ENCODE measurements around the gene TGFBRAP1.

Gene TGFBRAP1

DNA sequence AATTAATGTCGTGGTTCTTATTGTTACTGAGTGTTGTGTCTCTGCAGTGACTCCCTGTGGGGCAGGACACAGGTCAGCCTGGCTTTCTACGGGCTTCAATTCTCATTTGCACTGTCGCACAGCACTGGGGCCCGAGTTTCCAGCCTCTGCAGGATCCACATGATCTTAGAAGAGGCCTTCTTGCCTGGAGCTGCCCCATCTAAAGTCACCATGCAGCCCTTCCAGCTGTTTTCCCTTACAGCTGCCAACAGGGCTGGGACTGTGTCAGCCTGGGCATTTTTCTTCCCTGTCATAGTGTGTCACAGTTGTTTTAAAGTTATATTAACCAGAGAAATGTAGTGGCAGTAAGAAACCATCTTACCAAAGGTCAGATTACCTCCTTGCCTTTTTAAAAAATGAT, 42.3 kb upstream of the TGFBRAP1 start:
- Histone ChIP-seq H3K9ac (ENCODE audit: low read depth in 1 of 2, low read length in 2 of 2) (no peak overlapping the region), H3K36me3 (ENCODE audit: control insufficient read depth in 1 of 2, insufficient read depth in 2 of 2, low read length in 2 of 2) (peaks cover 25 to 42% of the 10 kb centered on the region in 2 donors), H3K27me3 (ENCODE audit: control insufficient read depth in 1 of 2, insufficient read depth in 2 of 2, low read length in 2 of 2) (no peaks in the 10 kb centered on the region), H3K4me3 (ENCODE audit: low read depth in 1 of 2, low read length in 2 of 2) (no peak overlapping the region), H3K4me1 (ENCODE audit: control insufficient read depth in 1 of 2, insufficient read depth in 2 of 2, low read length in 2 of 2) (peaks cover 3 to 14% of the 10 kb centered on the region in 2 donors), H3K9me3 (ENCODE audit: control insufficient read depth in 1 of 2, low read length in 2 of 2) (no peaks in the 10 kb centered on the region), H3K27ac (ENCODE audit: low read depth, low read length) (no peak overlapping the region)

DNA sequence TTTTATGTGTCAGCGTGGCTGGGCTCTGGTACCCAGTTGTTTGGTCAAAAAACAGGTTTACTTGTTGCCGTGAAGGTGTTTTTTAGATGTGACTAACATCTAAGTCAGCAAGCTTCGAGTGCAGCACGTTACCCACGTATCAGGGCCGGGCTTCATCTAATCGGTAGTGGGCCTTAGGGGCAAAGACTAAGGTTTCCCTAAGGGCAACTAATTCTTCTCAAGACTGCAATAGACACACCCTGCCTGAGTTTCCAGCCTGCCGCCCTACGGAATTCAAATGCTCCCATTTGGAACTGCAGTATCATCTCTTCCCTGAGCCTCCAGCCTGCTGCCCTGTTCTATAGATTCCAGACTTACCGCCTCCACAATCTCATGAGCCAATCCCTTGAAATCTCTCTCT, 41.6 kb upstream of the TGFBRAP1 start:
- Histone ChIP-seq H3K4me3 (ENCODE audit: low read depth in 1 of 2, low read length in 2 of 2) (no peak overlapping the region), H3K9ac (ENCODE audit: low read depth in 1 of 2, low read length in 2 of 2) (no peak overlapping the region), H3K9me3 (ENCODE audit: control insufficient read depth in 1 of 2, low read length in 2 of 2) (no peaks in the 10 kb centered on the region), H3K27me3 (ENCODE audit: control insufficient read depth in 1 of 2, insufficient read depth in 2 of 2, low read length in 2 of 2) (no peaks in the 10 kb centered on the region), H3K27ac (ENCODE audit: low read depth, low read length) (no peak overlapping the region), H3K36me3 (ENCODE audit: control insufficient read depth in 1 of 2, insufficient read depth in 2 of 2, low read length in 2 of 2) (peaks cover 24 to 44% of the 10 kb centered on the region in 2 donors), H3K4me1 (ENCODE audit: control insufficient read depth in 1 of 2, insufficient read depth in 2 of 2, low read length in 2 of 2) (peaks cover 3 to 13% of the 10 kb centered on the region in 2 donors)

DNA sequence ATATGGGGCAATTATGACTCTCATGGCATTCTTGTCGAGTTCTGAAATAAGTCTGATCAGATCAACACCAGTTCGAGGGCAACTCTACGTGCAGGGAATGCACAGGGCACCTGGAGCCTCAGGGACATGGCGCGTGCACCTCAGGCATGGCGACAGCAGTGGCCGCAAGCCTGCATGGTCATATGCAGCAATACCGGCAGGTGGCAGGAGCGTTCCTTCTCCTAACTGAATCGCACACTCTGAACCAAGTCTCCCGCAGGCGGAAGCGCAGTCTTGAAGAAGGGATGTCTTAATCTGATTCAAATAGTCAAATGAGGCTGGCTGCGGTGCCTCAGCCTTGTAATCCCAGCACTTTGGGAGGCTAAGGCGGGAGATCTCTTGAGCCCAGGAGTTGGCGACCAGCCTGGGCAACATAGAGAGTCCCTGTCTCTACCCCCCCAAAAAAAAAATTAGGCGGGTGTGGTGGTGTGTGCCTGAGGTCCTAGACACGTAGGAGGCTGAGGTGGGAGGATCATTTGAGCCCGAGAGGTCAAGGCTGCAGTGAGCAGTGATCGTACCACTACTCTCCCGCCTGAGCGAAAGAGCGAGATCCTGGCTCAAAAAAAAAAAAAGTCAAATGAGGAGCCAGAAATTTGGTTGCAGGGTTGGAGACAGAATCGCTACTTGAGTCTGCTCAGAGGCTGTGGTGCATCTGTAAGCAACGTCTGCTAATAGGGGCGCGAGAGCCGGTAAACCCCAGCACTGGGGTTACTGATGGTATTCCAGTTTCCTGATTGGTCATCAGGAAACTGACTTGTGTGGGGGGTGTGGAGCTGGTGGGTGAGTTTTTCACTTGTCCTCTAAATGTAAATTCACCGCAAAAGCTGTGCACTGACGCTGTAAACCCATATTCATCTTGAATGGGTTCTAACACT, 40.5 kb upstream of the TGFBRAP1 start:
- no peak overlapping the region for H3K9ac ChIP-seq (ENCODE audit: low read depth in 1 of 2, low read length in 2 of 2)

DNA sequence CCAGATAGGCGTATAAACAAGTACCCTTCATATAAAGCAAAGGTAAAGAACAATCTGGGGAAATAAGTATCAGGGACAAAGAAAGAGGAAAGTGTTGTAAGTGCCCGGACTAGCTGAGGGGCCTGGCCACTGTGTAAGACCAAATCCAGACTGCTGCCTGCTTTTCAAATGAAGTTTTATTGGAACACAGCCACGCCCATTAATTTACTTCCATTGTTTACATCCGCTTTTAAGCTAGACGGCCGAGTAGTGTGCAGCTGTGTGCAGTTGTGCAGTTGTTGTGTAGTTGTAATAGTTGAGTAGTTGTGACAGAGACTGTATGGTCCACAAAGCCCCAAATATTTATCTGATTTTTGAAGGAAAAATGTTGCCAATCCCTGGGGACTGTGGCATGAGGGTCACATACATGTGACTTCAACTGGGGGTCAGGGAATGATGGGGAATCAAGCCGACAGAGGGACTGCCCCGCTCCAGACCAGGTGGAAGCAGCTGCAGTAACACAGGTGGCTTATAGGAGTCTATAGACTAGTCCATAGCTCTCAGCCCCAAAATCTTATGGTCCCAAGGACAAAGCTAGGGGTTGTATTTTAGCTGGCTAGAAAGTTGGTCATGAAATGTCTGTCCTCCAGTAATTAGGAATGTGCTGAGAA, 39.3 kb upstream of the TGFBRAP1 start:
- no peak overlapping the region for H3K27ac ChIP-seq (ENCODE audit: low read depth, low read length)
- peaks cover 19 to 47% of the 10 kb centered on the region in 2 donors for H3K36me3 ChIP-seq (ENCODE audit: control insufficient read depth in 1 of 2, insufficient read depth in 2 of 2, low read length in 2 of 2)
- H3K4me1 ChIP-seq (ENCODE audit: control insufficient read depth in 1 of 2, insufficient read depth in 2 of 2, low read length in 2 of 2) = peaks cover 3 to 4% of the 10 kb centered on the region in 2 donors
- no peak overlapping the region for H3K4me3 ChIP-seq (ENCODE audit: low read depth in 1 of 2, low read length in 2 of 2)
- H3K9me3 ChIP-seq (ENCODE audit: control insufficient read depth in 1 of 2, low read length in 2 of 2) = no peaks in the 10 kb centered on the region
- no peak overlapping the region for H3K9ac ChIP-seq (ENCODE audit: low read depth in 1 of 2, low read length in 2 of 2)
- H3K27me3 ChIP-seq (ENCODE audit: control insufficient read depth in 1 of 2, insufficient read depth in 2 of 2, low read length in 2 of 2) = no peaks in the 10 kb centered on the region

More for the DNA sequence above, 40.5 kb upstream of the TGFBRAP1 start:
- H3K27ac ChIP-seq (ENCODE audit: low read depth, low read length) = no peak overlapping the region
- H3K27me3 ChIP-seq (ENCODE audit: control insufficient read depth in 1 of 2, insufficient read depth in 2 of 2, low read length in 2 of 2) = no peaks in the 10 kb centered on the region
- no peak overlapping the region for H3K4me3 ChIP-seq (ENCODE audit: low read depth in 1 of 2, low read length in 2 of 2)
- no peaks in the 10 kb centered on the region for H3K9me3 ChIP-seq (ENCODE audit: control insufficient read depth in 1 of 2, low read length in 2 of 2)
- H3K36me3 ChIP-seq (ENCODE audit: control insufficient read depth in 1 of 2, insufficient read depth in 2 of 2, low read length in 2 of 2) = peaks cover 19 to 37% of the 10 kb centered on the region in 2 donors
- H3K4me1 ChIP-seq (ENCODE audit: control insufficient read depth in 1 of 2, insufficient read depth in 2 of 2, low read length in 2 of 2) = peaks cover 3 to 4% of the 10 kb centered on the region in 2 donors

DNA sequence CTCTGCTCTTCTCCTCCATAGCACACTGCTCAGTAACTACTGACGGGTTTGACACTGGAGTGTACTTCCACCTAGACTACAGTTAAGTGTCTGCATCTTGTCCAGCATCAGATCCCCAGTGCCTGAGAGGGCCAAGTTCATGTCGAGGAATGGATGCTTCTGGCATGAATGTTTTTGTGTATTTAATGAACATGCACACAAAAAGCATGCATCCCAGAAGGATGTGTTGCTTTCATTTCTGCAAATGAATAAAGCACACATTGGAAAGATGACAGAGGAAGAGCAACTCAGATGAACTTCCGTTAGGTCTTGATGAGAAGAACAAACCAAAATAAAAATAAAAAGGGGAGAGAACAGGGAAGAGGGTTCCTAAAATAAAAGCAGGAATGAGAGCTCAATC, 35.7 kb upstream of the TGFBRAP1 start:
- Histone ChIP-seq H3K9ac (ENCODE audit: low read depth in 1 of 2, low read length in 2 of 2) (no peak overlapping the region), H3K4me3 (ENCODE audit: low read depth in 1 of 2, low read length in 2 of 2) (no peak overlapping the region), H3K36me3 (ENCODE audit: control insufficient read depth in 1 of 2, insufficient read depth in 2 of 2, low read length in 2 of 2) (peaks cover 41 to 67% of the 10 kb centered on the region in 2 donors), H3K4me1 (ENCODE audit: control insufficient read depth in 1 of 2, insufficient read depth in 2 of 2, low read length in 2 of 2) (no peaks in the 10 kb centered on the region), H3K27ac (ENCODE audit: low read depth, low read length) (no peak overlapping the region), H3K27me3 (ENCODE audit: control insufficient read depth in 1 of 2, insufficient read depth in 2 of 2, low read length in 2 of 2) (no peaks in the 10 kb centered on the region), H3K9me3 (ENCODE audit: control insufficient read depth in 1 of 2, low read length in 2 of 2) (no peaks in the 10 kb centered on the region)

DNA sequence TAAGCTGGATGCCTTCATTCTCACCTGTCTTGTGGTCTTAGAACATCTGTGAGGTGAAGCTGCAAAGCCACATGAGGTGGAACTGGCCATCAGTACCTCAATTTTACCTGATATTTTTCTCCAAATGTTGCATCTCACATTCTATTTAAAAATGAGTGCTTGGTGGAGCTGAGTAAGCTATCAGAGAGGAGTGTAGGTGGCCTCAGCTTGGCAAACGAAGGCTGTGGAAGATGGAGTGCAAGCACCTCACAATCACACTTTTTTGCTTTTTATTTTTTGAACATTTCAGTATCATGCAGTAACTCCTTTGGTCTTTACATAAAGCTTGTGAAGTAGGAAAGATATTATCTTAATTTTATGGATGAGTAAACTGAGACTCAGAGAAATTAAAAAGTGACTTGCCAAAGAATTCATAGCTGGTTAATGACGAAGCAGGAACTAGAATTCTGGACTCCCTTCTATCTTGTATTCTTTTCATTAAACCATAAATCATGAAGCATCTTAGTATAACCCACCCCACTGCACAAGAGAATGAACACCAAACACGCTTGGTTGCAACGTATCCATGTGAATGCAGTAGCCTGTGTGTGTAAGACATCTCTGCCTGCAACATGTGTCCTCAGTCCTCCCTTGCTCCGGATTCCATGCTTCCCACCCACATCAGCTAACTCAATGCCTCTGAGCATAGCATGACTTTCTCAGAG, 35.1 kb upstream of the TGFBRAP1 start:
- no peaks in the 10 kb centered on the region for H3K9me3 ChIP-seq (ENCODE audit: control insufficient read depth in 1 of 2, low read length in 2 of 2)
- H3K4me1 ChIP-seq (ENCODE audit: control insufficient read depth in 1 of 2, insufficient read depth in 2 of 2, low read length in 2 of 2) = no peaks in the 10 kb centered on the region
- no peak overlapping the region for H3K27ac ChIP-seq (ENCODE audit: low read depth, low read length)
- H3K9ac ChIP-seq (ENCODE audit: low read depth in 1 of 2, low read length in 2 of 2) = no peak overlapping the region
- H3K4me3 ChIP-seq (ENCODE audit: low read depth in 1 of 2, low read length in 2 of 2) = no peak overlapping the region
- H3K27me3 ChIP-seq (ENCODE audit: control insufficient read depth in 1 of 2, insufficient read depth in 2 of 2, low read length in 2 of 2) = no peaks in the 10 kb centered on the region
- peaks cover 44 to 72% of the 10 kb centered on the region in 2 donors for H3K36me3 ChIP-seq (ENCODE audit: control insufficient read depth in 1 of 2, insufficient read depth in 2 of 2, low read length in 2 of 2)

DNA sequence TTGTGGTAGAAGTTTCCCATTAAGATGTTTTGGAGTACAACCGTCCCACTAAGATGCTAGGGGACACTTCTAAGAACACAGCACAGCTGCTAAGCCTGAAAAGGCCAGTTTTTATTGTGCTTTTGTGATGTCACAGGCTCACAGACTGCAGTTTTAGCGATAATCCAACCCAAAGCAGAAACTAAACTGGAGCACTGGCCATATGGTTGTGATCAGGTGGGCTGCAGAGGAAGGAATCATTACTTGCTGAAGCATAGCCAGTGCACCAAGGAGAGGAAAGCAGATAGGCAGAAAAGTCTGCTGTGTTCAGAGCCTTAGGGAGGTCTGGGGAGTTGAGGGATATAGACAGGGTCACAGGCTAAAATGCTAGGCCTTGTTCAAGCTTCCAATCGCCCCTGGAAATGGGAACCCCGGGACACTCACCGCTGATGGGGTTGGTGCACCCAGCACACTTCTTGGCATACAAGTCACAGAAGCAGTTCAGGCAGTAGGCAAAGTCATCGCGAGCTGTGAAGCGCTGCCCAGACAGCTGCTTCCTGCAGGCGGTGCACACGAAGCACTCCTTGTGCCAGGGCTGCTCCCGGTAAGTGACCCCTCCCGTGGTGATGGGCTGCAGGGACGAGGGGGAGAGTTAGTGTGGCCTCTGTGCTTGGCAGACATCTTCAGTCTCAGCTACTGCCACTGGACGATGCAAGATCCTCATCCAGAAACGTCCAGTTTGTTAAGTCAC, 33.5 kb upstream of the TGFBRAP1 start:
- Histone ChIP-seq H3K27ac (ENCODE audit: low read depth, low read length) (no peak overlapping the region), H3K36me3 (ENCODE audit: control insufficient read depth in 1 of 2, insufficient read depth in 2 of 2, low read length in 2 of 2) (peaks cover 50 to 83% of the 10 kb centered on the region in 2 donors), H3K4me3 (ENCODE audit: low read depth in 1 of 2, low read length in 2 of 2) (no peak overlapping the region), H3K9ac (ENCODE audit: low read depth in 1 of 2, low read length in 2 of 2) (no peak overlapping the region), H3K27me3 (ENCODE audit: control insufficient read depth in 1 of 2, insufficient read depth in 2 of 2, low read length in 2 of 2) (no peaks in the 10 kb centered on the region), H3K4me1 (ENCODE audit: control insufficient read depth in 1 of 2, insufficient read depth in 2 of 2, low read length in 2 of 2) (no peaks in the 10 kb centered on the region), H3K9me3 (ENCODE audit: control insufficient read depth in 1 of 2, low read length in 2 of 2) (no peaks in the 10 kb centered on the region)

DNA sequence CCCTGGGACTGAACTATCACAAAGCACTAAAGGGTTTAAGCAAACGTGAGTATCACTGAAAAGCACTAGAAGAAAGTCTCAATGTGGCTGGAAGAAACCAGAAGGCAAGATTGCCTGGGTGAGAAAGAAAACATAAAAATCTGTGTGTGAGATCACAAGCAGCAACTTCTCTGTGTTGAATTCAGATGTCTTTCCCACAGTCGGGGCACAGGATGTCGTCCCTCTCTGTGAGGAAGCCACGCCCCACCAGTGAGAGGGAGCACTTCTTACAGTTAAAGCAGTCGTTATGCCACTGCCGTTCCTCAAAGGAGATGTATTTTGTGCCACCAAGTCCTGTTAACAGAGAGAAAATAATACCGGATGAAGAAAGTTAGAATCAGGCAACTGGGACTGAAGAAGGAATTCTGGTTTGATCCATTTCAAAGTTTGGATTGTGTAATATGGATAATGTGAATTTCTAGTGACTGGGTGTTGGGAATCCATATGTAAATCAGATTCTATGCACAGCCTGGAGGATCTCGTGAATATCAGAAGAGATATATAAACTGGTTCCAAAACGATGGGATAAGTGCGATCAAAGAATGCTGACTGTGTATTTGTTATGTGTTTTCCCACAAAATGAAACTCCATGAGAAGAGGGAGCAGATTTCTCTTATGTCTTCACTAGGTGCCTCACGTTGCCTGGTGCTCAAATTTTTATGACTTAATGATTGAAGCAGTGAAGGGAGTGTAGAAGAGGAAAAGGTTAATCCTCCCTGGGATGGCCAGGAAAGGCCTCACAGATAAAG, 31.8 kb upstream of the TGFBRAP1 start:
- Histone ChIP-seq H3K4me1 (ENCODE audit: control insufficient read depth in 1 of 2, insufficient read depth in 2 of 2, low read length in 2 of 2) (no peaks in the 10 kb centered on the region), H3K9me3 (ENCODE audit: control insufficient read depth in 1 of 2, low read length in 2 of 2) (peaks cover 0 to 2% of the 10 kb centered on the region in 2 donors), H3K4me3 (ENCODE audit: low read depth in 1 of 2, low read length in 2 of 2) (no peak overlapping the region), H3K36me3 (ENCODE audit: control insufficient read depth in 1 of 2, insufficient read depth in 2 of 2, low read length in 2 of 2) (peaks cover 45 to 83% of the 10 kb centered on the region in 2 donors), H3K27ac (ENCODE audit: low read depth, low read length) (no peak overlapping the region), H3K9ac (ENCODE audit: low read depth in 1 of 2, low read length in 2 of 2) (no peak overlapping the region), H3K27me3 (ENCODE audit: control insufficient read depth in 1 of 2, insufficient read depth in 2 of 2, low read length in 2 of 2) (no peaks in the 10 kb centered on the region)

DNA sequence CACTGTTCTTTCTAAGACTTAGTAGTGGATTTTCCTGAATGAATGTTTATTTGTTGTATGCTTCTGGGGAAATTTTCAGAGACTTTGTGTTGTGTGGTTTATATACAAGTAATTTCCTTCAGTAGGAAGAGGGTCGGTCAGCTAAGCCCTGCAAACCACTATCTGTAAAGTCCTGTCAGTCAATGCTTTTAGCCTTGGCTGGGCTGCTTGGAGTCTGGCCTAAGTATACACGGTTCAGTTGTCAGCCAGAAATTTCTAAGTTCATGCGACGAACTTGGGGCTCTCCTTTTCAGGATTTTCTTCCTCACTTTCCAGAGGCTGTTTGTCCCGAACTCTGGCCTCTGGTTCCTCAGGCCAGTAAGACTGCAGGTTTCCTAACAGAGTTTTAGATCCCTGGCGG, 29.1 kb upstream of the TGFBRAP1 start:
- no peak overlapping the region for H3K27ac ChIP-seq (ENCODE audit: low read depth, low read length)
- H3K27me3 ChIP-seq (ENCODE audit: control insufficient read depth in 1 of 2, insufficient read depth in 2 of 2, low read length in 2 of 2) = no peaks in the 10 kb centered on the region
- no peak overlapping the region for H3K4me3 ChIP-seq (ENCODE audit: low read depth in 1 of 2, low read length in 2 of 2)
- peaks cover 0 to 2% of the 10 kb centered on the region in 2 donors for H3K9me3 ChIP-seq (ENCODE audit: control insufficient read depth in 1 of 2, low read length in 2 of 2)
- no peak overlapping the region for H3K9ac ChIP-seq (ENCODE audit: low read depth in 1 of 2, low read length in 2 of 2)
- H3K36me3 ChIP-seq (ENCODE audit: control insufficient read depth in 1 of 2, insufficient read depth in 2 of 2, low read length in 2 of 2) = peaks cover 43 to 78% of the 10 kb centered on the region in 2 donors
- H3K4me1 ChIP-seq (ENCODE audit: control insufficient read depth in 1 of 2, insufficient read depth in 2 of 2, low read length in 2 of 2) = no peaks in the 10 kb centered on the region
